Right lung (tissue), 5 donors: ENCODE results near the gene ZNF626. TPM values are rescaled to one million over a fixed set of nuclear protein-coding genes. Genes with fewer than 3 reads are reported as not detected.

Experiments used
- polyA plus RNA-seq, 5 donors: library from polyadenylated mRNA; unstranded; fragments of 120-200 nt; gene quantifications; one replicate each; pipeline versions ENCODE4 v1.2.1 to v1.2.3, GENCODE V29; 2013; ENCODE audit warnings: inconsistent platforms in 1 of 5, low replicate concordance in 1 of 5; ENCODE audit not compliant: insufficient read length in 5 of 5, insufficient read depth in 1 of 5

ZNF626 gene
- polyA plus RNA-seq, 5 donors: 17.0 to 26.8 (median 22.4) TPM

Other genes with a start within 250 kb of the ZNF626 start
- 10 to 100 TPM; 23.2 to 40.1 (median 36.9) TPM for gene ZNF737, start 95.8 kb downstream of the ZNF626 start, polyA plus RNA-seq
- gene ZNF66, start 114.7 kb upstream of the ZNF626 start, polyA plus RNA-seq: 1 to 10 TPM; 3.6 to 8.8 (median 8.6) TPM